Neural cell (in vitro differentiated cells): ENCODE measurements around the gene GHRH. TPM values are rescaled to one million over a fixed set of nuclear protein-coding genes. Genes with fewer than 3 reads are reported as not detected.

Experiments
- H2AFZ ChIP-seq: fragments of 200-600, 300-800 bp; sonication (generic), shearing (Covaris generic); 2 replicates; pipeline ENCODE4 v1.6.0; 2014; ENCODE audit warnings: low read depth, mild to moderate bottlenecking, antibody characterized with exemption, low read length, moderate library complexity
- H3F3A ChIP-seq: fragments of 200-600 bp; shearing (Covaris generic); 2 replicates; pipeline ENCODE4 v1.6.1; 2016; ENCODE audit warnings: mild to moderate bottlenecking, moderate library complexity, mixed read lengths, antibody characterized with exemption, low read length; ENCODE audit not compliant: insufficient read depth, poor library complexity, severe bottlenecking
- H3K27ac ChIP-seq: fragments of 200-600, 300-800 bp; sonication (generic), shearing (Covaris generic); 2 replicates; pipeline ENCODE4 v1.5.1; 2014; ENCODE audit warnings: mild to moderate bottlenecking, low read length, moderate library complexity
- H3K27me3 ChIP-seq: fragments of 300-800, 200-600 bp; sonication (generic), shearing (Covaris generic); 2 replicates; pipeline ENCODE4 v1.6.0; 2014; ENCODE audit warnings: mild to moderate bottlenecking, low read depth, low read length, moderate library complexity; ENCODE audit not compliant: insufficient read depth
- H3K36me3 ChIP-seq: fragments of 300-800, 200-600 bp; sonication (generic), shearing (Covaris generic); 2 replicates; pipeline ENCODE4 v1.5.1; 2014; ENCODE audit warnings: mild to moderate bottlenecking, antibody characterized with exemption, low read length, moderate library complexity; ENCODE audit not compliant: insufficient read depth
- H3K4me2 ChIP-seq: fragments of 300-800, 200-600 bp; sonication (generic), shearing (Covaris generic); 2 replicates; pipeline ENCODE4 v1.6.0; 2014; ENCODE audit warnings: mild to moderate bottlenecking, low read length
- H3K4me3 ChIP-seq: fragments of 300-800, 200-600 bp; sonication (generic), shearing (Covaris generic); 2 replicates; pipeline ENCODE4 v1.5.1; 2014; ENCODE audit warnings: mild to moderate bottlenecking, low read length, moderate library complexity
- H3K79me2 ChIP-seq: fragments of 200-600 bp; shearing (Covaris generic); replicated peaks from 2 replicates; pipeline ENCODE4 v1.6.0; 2014; ENCODE audit warnings: mild to moderate bottlenecking, low read length, moderate library complexity; ENCODE audit not compliant: insufficient read depth
- H3K9ac ChIP-seq: fragments of 300-800, 200-600 bp; sonication (generic), shearing (Covaris generic); 2 replicates; pipeline ENCODE4 v1.6.1; 2016; ENCODE audit warnings: mild to moderate bottlenecking, low read length, mixed read lengths
- H3K9me2 ChIP-seq: fragments of 200-600 bp; shearing (Covaris generic); 2 replicates; pipeline ENCODE4 v1.6.1; 2016; ENCODE audit warnings: mild to moderate bottlenecking, low read length, mixed read lengths; ENCODE audit not compliant: insufficient read depth
- H3K9me3 ChIP-seq: fragments of 200-600, 300-800 bp; sonication (generic), shearing (Covaris generic); 2 replicates; pipeline ENCODE4 v1.6.1; 2016; ENCODE audit warnings: mild to moderate bottlenecking, mixed run types, low read length, moderate library complexity, mixed read lengths
- H4K20me1 ChIP-seq: fragments of 200-600 bp; shearing (Covaris generic); 2 replicates; pipeline ENCODE4 v1.6.1; 2016; ENCODE audit warnings: mild to moderate bottlenecking, mixed run types; ENCODE audit not compliant: insufficient read depth
- EP300 ChIP-seq: fragments of 450-650 bp; conservative IDR thresholded peaks from 2 replicates; pipeline ENCODE4 v1.6.1; 2014; ENCODE audit warnings: antibody characterized with exemption, mild to moderate bottlenecking, moderate library complexity; ENCODE audit not compliant: poor library complexity, severe bottlenecking
- EZH2 ChIP-seq: fragments of 200-600, 300-800 bp; shearing (Covaris generic), sonication (generic); IDR thresholded peaks from 2 replicates; pipeline ENCODE4 v1.6.1; 2014; ENCODE audit warnings: antibody characterized with exemption, low read length, borderline replicate concordance, mild to moderate bottlenecking; ENCODE audit not compliant: insufficient read depth, poor library complexity, severe bottlenecking
- MXI1 ChIP-seq: fragments of 450-650 bp; conservative IDR thresholded peaks from 2 replicates; pipeline ENCODE4 v1.6.1; 2014; ENCODE audit warnings: antibody characterized with exemption, mild to moderate bottlenecking; ENCODE audit not compliant: poor library complexity, severe bottlenecking
- POLR2AphosphoS5 ChIP-seq: IDR thresholded peaks from 2 replicates; pipeline ENCODE4 v1.6.1; 2012
- RAD21 ChIP-seq: fragments of 450-650 bp; conservative IDR thresholded peaks from 2 replicates; pipeline ENCODE4 v1.6.1; 2014; ENCODE audit warnings: antibody characterized with exemption, mild to moderate bottlenecking, moderate library complexity
- SMC3 ChIP-seq: fragments of 450-650 bp; conservative IDR thresholded peaks from 2 replicates; pipeline ENCODE4 v1.6.1; 2014; ENCODE audit warnings: antibody characterized with exemption, mild to moderate bottlenecking, moderate library complexity; ENCODE audit not compliant: poor library complexity
- TAF1 ChIP-seq: IDR thresholded peaks from 2 replicates; pipeline ENCODE4 v1.6.1; 2012; ENCODE audit warnings: low read depth
- polyA plus RNA-seq: library from polyadenylated mRNA; depleted of rRNA; stranded (reverse); fragments of >200 nt; gene quantifications from 2 replicates; pipeline ENCODE4 v1.2.3, GENCODE V29; 2014
- TF ChIP-seq, protein P1 (sequence below): fragments of 450-650 bp; IDR thresholded peaks from 2 replicates; pipeline ENCODE4 v1.5.1; 2014; ENCODE audit warnings: antibody characterized with exemption, mild to moderate bottlenecking, moderate library complexity; ENCODE audit not compliant: poor library complexity, severe bottlenecking
- TF ChIP-seq, protein P2 (sequence below): IDR thresholded peaks from 2 replicates; pipeline ENCODE4 v1.6.1; 2012; ENCODE audit warnings: borderline replicate concordance

The GHRH gene
- polyA plus RNA-seq, 1 donor from 2014 or later = not detected

DNA sequence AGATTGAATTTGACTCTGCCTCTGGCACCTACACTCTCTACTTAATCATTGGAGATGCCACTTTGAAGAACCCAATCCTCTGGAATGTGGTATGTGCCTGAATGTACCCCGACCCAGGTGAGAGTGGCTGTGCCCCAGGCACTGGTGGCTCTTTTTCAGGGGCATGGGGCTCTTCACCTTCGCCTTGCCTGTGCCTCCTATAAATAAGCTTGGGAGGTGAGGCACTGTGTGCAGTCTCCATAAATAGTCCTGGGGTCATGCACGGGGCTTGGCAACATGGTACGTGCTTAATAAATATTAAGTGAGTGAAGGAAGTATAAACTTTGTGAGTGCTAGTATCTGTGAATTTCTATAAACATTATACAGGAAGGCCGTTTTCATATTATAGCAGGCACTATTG lies 33.0 kb downstream of the GHRH start (continued):
- TF ChIP-seq, protein P1, sequence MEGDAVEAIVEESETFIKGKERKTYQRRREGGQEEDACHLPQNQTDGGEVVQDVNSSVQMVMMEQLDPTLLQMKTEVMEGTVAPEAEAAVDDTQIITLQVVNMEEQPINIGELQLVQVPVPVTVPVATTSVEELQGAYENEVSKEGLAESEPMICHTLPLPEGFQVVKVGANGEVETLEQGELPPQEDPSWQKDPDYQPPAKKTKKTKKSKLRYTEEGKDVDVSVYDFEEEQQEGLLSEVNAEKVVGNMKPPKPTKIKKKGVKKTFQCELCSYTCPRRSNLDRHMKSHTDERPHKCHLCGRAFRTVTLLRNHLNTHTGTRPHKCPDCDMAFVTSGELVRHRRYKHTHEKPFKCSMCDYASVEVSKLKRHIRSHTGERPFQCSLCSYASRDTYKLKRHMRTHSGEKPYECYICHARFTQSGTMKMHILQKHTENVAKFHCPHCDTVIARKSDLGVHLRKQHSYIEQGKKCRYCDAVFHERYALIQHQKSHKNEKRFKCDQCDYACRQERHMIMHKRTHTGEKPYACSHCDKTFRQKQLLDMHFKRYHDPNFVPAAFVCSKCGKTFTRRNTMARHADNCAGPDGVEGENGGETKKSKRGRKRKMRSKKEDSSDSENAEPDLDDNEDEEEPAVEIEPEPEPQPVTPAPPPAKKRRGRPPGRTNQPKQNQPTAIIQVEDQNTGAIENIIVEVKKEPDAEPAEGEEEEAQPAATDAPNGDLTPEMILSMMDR = no peak
- TF ChIP-seq TAF1 = no peak
- TF ChIP-seq SMC3 = no peak

DNA sequence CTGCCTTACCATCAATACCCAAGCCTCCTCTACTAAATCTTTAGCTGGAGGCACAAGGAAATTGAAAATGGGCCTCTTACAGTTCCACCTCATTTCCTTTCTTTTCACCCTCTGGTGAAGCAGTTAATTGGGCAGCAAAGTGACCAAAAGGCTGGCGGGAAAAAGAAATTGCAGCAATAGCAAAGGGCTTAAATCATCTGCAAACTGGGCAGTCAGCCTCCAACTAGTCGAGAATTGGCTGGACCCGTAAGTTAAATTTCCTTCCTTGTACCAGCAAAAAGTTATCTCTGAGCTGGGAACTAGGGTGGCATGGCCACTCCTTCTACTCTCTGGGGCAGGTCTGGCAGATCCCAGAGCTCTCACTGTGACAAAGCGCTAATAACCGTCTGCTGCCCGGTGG lies 33.5 kb downstream of the GHRH start:
- no peak overlapping the region for H3K4me3 ChIP-seq
- no peaks in the 10 kb centered on the region for H4K20me1 ChIP-seq
- no peaks in the 10 kb centered on the region for H3K9me3 ChIP-seq
- H3K36me3 ChIP-seq = peaks cover 5% of the 10 kb centered on the region
- no peak overlapping the region for H3K27ac ChIP-seq
- TF ChIP-seq SMC3 (no peak), POLR2AphosphoS5 (no peak)
- H3K9me2 ChIP-seq = no peaks in the 10 kb centered on the region
- H3K27me3 ChIP-seq = no peaks in the 10 kb centered on the region
- no peaks in the 10 kb centered on the region for H3K79me2 ChIP-seq
- no peaks in the 10 kb centered on the region for H3F3A ChIP-seq
- H2AFZ ChIP-seq = no peak overlapping the region
- no peak overlapping the region for H3K4me2 ChIP-seq
- H3K9ac ChIP-seq = no peak overlapping the region

DNA sequence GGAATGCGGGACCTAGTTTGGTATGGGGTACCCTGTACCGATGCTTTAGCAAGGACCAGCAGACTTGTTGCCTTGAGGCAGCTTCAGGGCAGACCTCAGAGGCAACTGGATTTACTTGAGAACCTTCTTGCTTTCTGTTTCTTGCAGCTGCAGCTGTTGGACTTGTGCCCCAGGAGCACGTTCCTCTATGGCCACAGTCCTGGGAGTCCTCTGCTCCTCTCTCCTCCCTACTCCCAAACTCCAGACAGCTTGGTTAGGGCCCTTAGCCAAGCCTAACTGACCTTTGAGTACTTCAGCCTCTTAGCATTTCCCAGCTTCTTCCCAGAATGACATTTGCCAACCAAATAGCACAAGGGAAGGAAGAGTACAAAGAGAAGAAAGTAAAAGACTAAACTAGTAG lies 34.7 kb downstream of the GHRH start:
- peaks cover 5% of the 10 kb centered on the region for H3K36me3 ChIP-seq
- H3K79me2 ChIP-seq = no peaks in the 10 kb centered on the region
- no peak overlapping the region for H3K4me2 ChIP-seq
- H3K9me3 ChIP-seq = no peaks in the 10 kb centered on the region
- no peaks in the 10 kb centered on the region for H3F3A ChIP-seq
- no peaks in the 10 kb centered on the region for H4K20me1 ChIP-seq
- H2AFZ ChIP-seq = no peak overlapping the region
- no peaks in the 10 kb centered on the region for H3K9me2 ChIP-seq
- no peak overlapping the region for H3K9ac ChIP-seq
- H3K27ac ChIP-seq = no peak overlapping the region
- TF ChIP-seq TAF1 (no peak), EP300 (no peak), POLR2AphosphoS5 (no peak), SMC3 (no peak)
- H3K4me3 ChIP-seq = no peak overlapping the region
- no peaks in the 10 kb centered on the region for H3K27me3 ChIP-seq

DNA sequence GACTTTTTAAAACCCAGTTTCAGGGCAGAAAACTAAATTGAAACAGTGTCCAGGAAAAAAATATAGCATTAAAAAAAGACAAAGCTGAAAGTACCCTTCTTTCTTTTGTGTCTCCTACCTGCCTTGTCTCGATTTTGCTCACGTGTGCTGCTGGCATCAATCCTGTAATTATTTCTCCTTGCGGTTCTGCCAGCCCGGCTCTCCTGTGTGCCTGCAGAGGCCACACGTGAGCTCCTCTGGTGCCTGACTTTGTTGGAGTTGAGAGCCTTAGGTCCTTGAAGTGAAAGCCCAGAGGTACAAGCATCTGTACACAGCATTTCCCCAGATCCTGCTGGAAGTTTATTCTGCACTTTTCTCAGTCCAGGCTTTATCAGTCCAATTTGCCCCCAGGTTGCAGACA lies 36.5 kb downstream of the GHRH start:
- no peak overlapping the region for H3K27ac ChIP-seq
- H3K36me3 ChIP-seq = no peaks in the 10 kb centered on the region

More for the DNA sequence above, 36.5 kb downstream of the GHRH start:
- TF ChIP-seq, protein P2, sequence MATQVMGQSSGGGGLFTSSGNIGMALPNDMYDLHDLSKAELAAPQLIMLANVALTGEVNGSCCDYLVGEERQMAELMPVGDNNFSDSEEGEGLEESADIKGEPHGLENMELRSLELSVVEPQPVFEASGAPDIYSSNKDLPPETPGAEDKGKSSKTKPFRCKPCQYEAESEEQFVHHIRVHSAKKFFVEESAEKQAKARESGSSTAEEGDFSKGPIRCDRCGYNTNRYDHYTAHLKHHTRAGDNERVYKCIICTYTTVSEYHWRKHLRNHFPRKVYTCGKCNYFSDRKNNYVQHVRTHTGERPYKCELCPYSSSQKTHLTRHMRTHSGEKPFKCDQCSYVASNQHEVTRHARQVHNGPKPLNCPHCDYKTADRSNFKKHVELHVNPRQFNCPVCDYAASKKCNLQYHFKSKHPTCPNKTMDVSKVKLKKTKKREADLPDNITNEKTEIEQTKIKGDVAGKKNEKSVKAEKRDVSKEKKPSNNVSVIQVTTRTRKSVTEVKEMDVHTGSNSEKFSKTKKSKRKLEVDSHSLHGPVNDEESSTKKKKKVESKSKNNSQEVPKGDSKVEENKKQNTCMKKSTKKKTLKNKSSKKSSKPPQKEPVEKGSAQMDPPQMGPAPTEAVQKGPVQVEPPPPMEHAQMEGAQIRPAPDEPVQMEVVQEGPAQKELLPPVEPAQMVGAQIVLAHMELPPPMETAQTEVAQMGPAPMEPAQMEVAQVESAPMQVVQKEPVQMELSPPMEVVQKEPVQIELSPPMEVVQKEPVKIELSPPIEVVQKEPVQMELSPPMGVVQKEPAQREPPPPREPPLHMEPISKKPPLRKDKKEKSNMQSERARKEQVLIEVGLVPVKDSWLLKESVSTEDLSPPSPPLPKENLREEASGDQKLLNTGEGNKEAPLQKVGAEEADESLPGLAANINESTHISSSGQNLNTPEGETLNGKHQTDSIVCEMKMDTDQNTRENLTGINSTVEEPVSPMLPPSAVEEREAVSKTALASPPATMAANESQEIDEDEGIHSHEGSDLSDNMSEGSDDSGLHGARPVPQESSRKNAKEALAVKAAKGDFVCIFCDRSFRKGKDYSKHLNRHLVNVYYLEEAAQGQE = no peak
- TF ChIP-seq RAD21 (no peak), TAF1 (no peak), EZH2 (no peak), MXI1 (no peak), SMC3 (no peak), POLR2AphosphoS5 (no peak), EP300 (no peak)
- TF ChIP-seq, protein P1 = no peak
- no peak overlapping the region for H3K9ac ChIP-seq
- H3K9me3 ChIP-seq = no peaks in the 10 kb centered on the region
- no peak overlapping the region for H2AFZ ChIP-seq
- no peaks in the 10 kb centered on the region for H4K20me1 ChIP-seq
- H3K4me3 ChIP-seq = no peak overlapping the region
- H3K79me2 ChIP-seq = no peaks in the 10 kb centered on the region
- H3F3A ChIP-seq = peaks cover 5% of the 10 kb centered on the region
- H3K4me2 ChIP-seq = no peak overlapping the region
- H3K27me3 ChIP-seq = no peaks in the 10 kb centered on the region
- H3K9me2 ChIP-seq = no peaks in the 10 kb centered on the region
